WTC11 (cell line): ENCODE measurements around the gene AFF3. TPM values are rescaled to one million over a fixed set of nuclear protein-coding genes. Genes with fewer than 3 reads are reported as not detected.

Experiments
- ATAC-seq: fragments of 200-7000 bp; cut with Tn5 transposase; 2 replicates; pipeline ENCODE4 v1.10.0; 2021; ENCODE audit warnings: mild to moderate bottlenecking, moderate library complexity
- CTCF ChIA-PET: fragments of 300-600 bp; sonication (Branson Sonifier 250); formaldehyde crosslinking; loops from one replicate; lab custom pipeline; 2021; ENCODE audit warnings: antibody characterized with exemption; lab: Charles Lee
- POLR2A ChIA-PET: fragments of 350-600 bp; sonication (Branson Sonifier 250); formaldehyde crosslinking; loops from one replicate; lab custom pipeline; 2021; ENCODE audit warnings: antibody characterized with exemption; lab: Charles Lee
- DNase-seq: peaks from one replicate; pipeline ENCODE4 v3.0.0; 2021; ENCODE audit warnings: low spot score
- H3K27ac Mint-ChIP-seq: 2 replicates; pipeline ENCODE4 v1.8.0; 2021; ENCODE audit warnings: mixed read lengths
- H3K27me3 Mint-ChIP-seq: 2 replicates; pipeline ENCODE4 v1.8.0; 2021; ENCODE audit warnings: low read depth, mild to moderate bottlenecking, moderate library complexity, mixed read lengths
- H3K36me3 Mint-ChIP-seq: 2 replicates; pipeline ENCODE4 v1.8.0; 2021; ENCODE audit warnings: mixed read lengths
- H3K4me1 Mint-ChIP-seq: 2 replicates; pipeline ENCODE4 v1.8.0; 2022; ENCODE audit warnings: mixed read lengths
- H3K4me3 Mint-ChIP-seq: 2 replicates; pipeline ENCODE4 v1.8.0; 2021; ENCODE audit warnings: mild to moderate bottlenecking, moderate library complexity, mixed read lengths
- H3K9me3 Mint-ChIP-seq: 2 replicates; pipeline ENCODE4 v1.8.0; 2021; ENCODE audit warnings: mixed read lengths
- AR ChIP-seq: fragments of 250-450 bp; sonication (Bioruptor Pico); IDR thresholded peaks from 2 replicates; pipeline ENCODE4 v1.9.0; 2021; ENCODE audit warnings: mild to moderate bottlenecking
- CREB1 ChIP-seq: sonication (generic); formaldehyde crosslinking; IDR thresholded peaks from 2 replicates; pipeline ENCODE4 v1.8.0; 2023; ENCODE audit warnings: mild to moderate bottlenecking, missing genetic modification reagents
- E2F4 ChIP-seq: sonication (generic); formaldehyde crosslinking; IDR thresholded peaks from 2 replicates; pipeline ENCODE4 v1.8.1; 2022; ENCODE audit warnings: low read depth, mild to moderate bottlenecking, moderate library complexity, missing genetic modification reagents, borderline replicate concordance
- E2F5 ChIP-seq: sonication (generic); formaldehyde crosslinking; IDR thresholded peaks from 2 replicates; pipeline ENCODE4 v1.8.1; 2022; ENCODE audit warnings: mild to moderate bottlenecking, moderate library complexity, missing genetic modification reagents
- MYBL2 ChIP-seq: sonication (generic); formaldehyde crosslinking; IDR thresholded peaks from 2 replicates; pipeline ENCODE4 v1.8.1; 2023; ENCODE audit warnings: mild to moderate bottlenecking, moderate library complexity, missing genetic modification reagents
- NR1H2 ChIP-seq: sonication (generic); formaldehyde crosslinking; IDR thresholded peaks from 2 replicates; pipeline ENCODE4 v1.9.0; 2021; ENCODE audit warnings: mild to moderate bottlenecking, moderate library complexity, missing genetic modification reagents
- NR2C2 ChIP-seq: sonication (generic); formaldehyde crosslinking; IDR thresholded peaks from 2 replicates; pipeline ENCODE4 v1.8.0; 2022; ENCODE audit warnings: mild to moderate bottlenecking, missing genetic modification reagents
- PRDM15 ChIP-seq: sonication (generic); formaldehyde crosslinking; IDR thresholded peaks from 2 replicates; pipeline ENCODE4 v1.8.0; 2022; ENCODE audit warnings: missing genetic modification reagents
- TCF7 ChIP-seq: sonication (generic); formaldehyde crosslinking; IDR thresholded peaks from 2 replicates; pipeline ENCODE4 v1.8.0; 2022; ENCODE audit warnings: mild to moderate bottlenecking, low read depth, missing genetic modification reagents, moderate library complexity
- ZNF138 ChIP-seq: sonication (generic); formaldehyde crosslinking; conservative IDR thresholded peaks from 2 replicates; pipeline ENCODE4 v1.8.1; 2022; ENCODE audit warnings: mild to moderate bottlenecking, moderate library complexity, missing genetic modification reagents
- ZNF263 ChIP-seq: sonication (generic); formaldehyde crosslinking; IDR thresholded peaks from 2 replicates; pipeline ENCODE4 v1.8.1; 2022; ENCODE audit warnings: low read depth, mild to moderate bottlenecking, moderate library complexity, missing genetic modification reagents
- ZNF396 ChIP-seq: fragments of 250-450 bp; sonication (Bioruptor Pico); IDR thresholded peaks from 2 replicates; pipeline ENCODE4 v1.8.0; 2021; ENCODE audit warnings: mild to moderate bottlenecking, moderate library complexity, borderline replicate concordance
- ZNF532 ChIP-seq: fragments of 250-450 bp; sonication (Bioruptor Pico); IDR thresholded peaks from 2 replicates; pipeline ENCODE4 v1.9.0; 2021; ENCODE audit warnings: mild to moderate bottlenecking, borderline replicate concordance
- total RNA-seq: library from RNA; stranded (reverse); gene quantifications from 3 replicates; pipeline ENCODE4 v1.2.3, GENCODE V29; 2021
- TF ChIP-seq, protein P1 (sequence below): sonication (generic); formaldehyde crosslinking; IDR thresholded peaks from 2 replicates; pipeline ENCODE4 v1.8.1; 2022; ENCODE audit warnings: missing genetic modification reagents, borderline replicate concordance
- TF ChIP-seq, protein P2 (sequence below): sonication (generic); formaldehyde crosslinking; IDR thresholded peaks from 2 replicates; pipeline ENCODE4 v1.8.1; 2022; ENCODE audit warnings: mild to moderate bottlenecking, missing genetic modification reagents, moderate library complexity, borderline replicate concordance

Gene AFF3
- total RNA-seq, 1 experiment from 2014 or later: 1.2 TPM

DNA sequence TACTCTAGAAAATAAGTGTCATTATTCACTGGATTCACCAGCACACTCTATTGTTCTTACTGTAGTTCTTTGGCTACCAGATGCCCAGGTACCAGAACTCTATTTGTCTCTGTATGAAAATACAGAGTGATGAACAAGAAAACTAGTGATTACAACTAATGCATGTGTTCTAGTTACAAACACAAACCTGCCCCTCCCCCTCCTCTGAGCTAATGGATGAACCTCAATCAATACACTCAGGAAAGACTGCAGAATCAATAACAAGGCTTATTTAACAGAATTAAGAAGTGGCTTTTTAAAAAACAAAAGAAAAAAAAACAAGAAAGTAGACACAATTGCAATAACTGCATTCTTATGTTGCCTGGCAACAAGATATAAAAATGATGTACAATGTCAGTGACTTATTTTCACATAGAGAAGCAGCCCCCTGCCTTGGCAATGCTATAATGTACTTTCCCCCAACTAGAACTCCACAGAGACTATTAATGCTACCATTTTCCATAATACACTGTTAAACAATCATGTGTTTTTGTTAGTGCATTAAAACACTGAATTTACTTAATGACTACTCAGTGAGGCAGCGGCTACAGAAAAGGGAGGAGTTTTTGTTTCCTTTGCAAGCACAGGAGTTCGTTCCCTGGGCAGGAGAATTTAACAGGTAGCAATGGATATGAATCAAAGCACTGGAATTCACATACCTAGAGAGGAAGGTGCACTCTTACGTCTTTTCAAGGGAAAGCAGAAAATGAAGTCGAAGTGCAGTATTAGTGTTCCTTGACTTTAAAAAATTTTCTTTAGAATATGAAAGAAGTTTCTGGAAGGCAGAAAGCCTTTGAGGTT, 333.8 kb downstream of the AFF3 start:
- no peak for DNase-seq
- TF ChIP-seq ZNF532: no peak
- no peak for TF ChIP-seq MYBL2 (CRISPR knock-in tag)
- TF ChIP-seq, protein P1, sequence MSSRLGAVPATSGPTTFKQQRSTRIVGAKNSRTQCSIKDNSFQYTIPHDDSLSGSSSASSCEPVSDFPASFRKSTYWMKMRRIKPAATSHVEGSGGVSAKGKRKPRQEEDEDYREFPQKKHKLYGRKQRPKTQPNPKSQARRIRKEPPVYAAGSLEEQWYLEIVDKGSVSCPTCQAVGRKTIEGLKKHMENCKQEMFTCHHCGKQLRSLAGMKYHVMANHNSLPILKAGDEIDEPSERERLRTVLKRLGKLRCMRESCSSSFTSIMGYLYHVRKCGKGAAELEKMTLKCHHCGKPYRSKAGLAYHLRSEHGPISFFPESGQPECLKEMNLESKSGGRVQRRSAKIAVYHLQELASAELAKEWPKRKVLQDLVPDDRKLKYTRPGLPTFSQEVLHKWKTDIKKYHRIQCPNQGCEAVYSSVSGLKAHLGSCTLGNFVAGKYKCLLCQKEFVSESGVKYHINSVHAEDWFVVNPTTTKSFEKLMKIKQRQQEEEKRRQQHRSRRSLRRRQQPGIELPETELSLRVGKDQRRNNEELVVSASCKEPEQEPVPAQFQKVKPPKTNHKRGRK (CRISPR knock-in tag): no peak
- TF ChIP-seq, protein P2, sequence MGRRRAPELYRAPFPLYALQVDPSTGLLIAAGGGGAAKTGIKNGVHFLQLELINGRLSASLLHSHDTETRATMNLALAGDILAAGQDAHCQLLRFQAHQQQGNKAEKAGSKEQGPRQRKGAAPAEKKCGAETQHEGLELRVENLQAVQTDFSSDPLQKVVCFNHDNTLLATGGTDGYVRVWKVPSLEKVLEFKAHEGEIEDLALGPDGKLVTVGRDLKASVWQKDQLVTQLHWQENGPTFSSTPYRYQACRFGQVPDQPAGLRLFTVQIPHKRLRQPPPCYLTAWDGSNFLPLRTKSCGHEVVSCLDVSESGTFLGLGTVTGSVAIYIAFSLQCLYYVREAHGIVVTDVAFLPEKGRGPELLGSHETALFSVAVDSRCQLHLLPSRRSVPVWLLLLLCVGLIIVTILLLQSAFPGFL (CRISPR knock-in tag): no peak
- Mint-ChIP-seq H3K4me1 (peaks cover 9% of the 10 kb centered on the region; the same call in 1 of the 2 replicates), H3K4me3 (no peak overlapping the region), H3K36me3 (no peaks in the 10 kb centered on the region), H3K27ac (no peak overlapping the region), H3K27me3 (no peaks in the 10 kb centered on the region), H3K9me3 (no peaks in the 10 kb centered on the region; the same call in 1 of the 2 replicates)
- ChIA-PET POLR2A (no interaction called here), CTCF (interaction anchor here (1.2 kb wide), 2 partner anchors 10 to 452 kb away, joined by 3 read pairs; no protein-coding TSS in a partner anchor)
- no peak for ATAC-seq

DNA sequence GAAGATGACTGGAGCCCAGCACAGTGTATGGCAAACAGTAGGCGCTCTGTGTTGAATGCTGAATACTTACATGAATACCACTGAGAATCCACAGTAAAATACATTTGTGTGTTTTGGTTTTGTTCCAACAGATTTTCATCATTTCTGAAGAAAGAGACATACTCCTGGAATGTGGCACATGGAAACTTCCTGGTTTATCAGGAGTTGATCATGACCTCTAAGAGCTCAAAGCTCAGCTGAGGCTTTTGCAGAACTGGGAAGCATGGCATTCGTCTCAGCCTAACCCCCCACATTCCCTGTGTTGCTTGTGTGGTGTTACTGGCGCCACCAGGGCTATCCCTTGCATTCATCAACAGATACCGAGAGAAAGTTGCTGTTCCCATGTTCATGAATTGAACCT, 335.6 kb downstream of the AFF3 start:
- ATAC-seq (no peak), DNase-seq (no peak)
- H3K36me3 Mint-ChIP-seq: no peaks in the 10 kb centered on the region
- H3K9me3 Mint-ChIP-seq: peaks cover 6% of the 10 kb centered on the region
- H3K27ac Mint-ChIP-seq: no peak overlapping the region
- H3K4me3 Mint-ChIP-seq: no peak overlapping the region
- CTCF ChIA-PET: no interaction called here
- peaks cover 9% of the 10 kb centered on the region; the same call in 1 of the 2 replicates for H3K4me1 Mint-ChIP-seq
- H3K27me3 Mint-ChIP-seq: no peaks in the 10 kb centered on the region
- POLR2A ChIA-PET: no interaction called here
- TF ChIP-seq PRDM15 (CRISPR knock-in tag) (no peak), E2F5 (CRISPR knock-in tag) (no peak), TCF7 (CRISPR knock-in tag) (no peak), MYBL2 (CRISPR knock-in tag) (no peak), E2F4 (CRISPR knock-in tag) (no peak), ZNF396 (CRISPR knock-in tag) (no peak), NR1H2 (CRISPR knock-in tag) (no peak), ZNF263 (no peak), AR (CRISPR knock-in tag) (no peak), CREB1 (CRISPR knock-in tag) (no peak), NR2C2 (CRISPR knock-in tag) (no peak), ZNF138 (no peak)
